Neural cell (in vitro differentiated cells): Measurements from ENCODE around the gene TSHR. TPM values are rescaled to one million over a fixed set of nuclear protein-coding genes. Genes with fewer than 3 reads are reported as not detected.

ENCODE experiments used
- H2AFZ ChIP-seq: fragments of 200-600, 300-800 bp; sonication (generic), shearing (Covaris generic); 2 replicates; pipeline ENCODE4 v1.6.0; 2014; ENCODE audit warnings: low read depth, mild to moderate bottlenecking, antibody characterized with exemption, low read length, moderate library complexity
- H3F3A ChIP-seq: fragments of 200-600 bp; shearing (Covaris generic); 2 replicates; pipeline ENCODE4 v1.6.1; 2016; ENCODE audit warnings: mild to moderate bottlenecking, moderate library complexity, mixed read lengths, antibody characterized with exemption, low read length; ENCODE audit not compliant: insufficient read depth, poor library complexity, severe bottlenecking
- H3K27ac ChIP-seq: fragments of 200-600, 300-800 bp; sonication (generic), shearing (Covaris generic); 2 replicates; pipeline ENCODE4 v1.5.1; 2014; ENCODE audit warnings: mild to moderate bottlenecking, low read length, moderate library complexity
- H3K27me3 ChIP-seq: fragments of 300-800, 200-600 bp; sonication (generic), shearing (Covaris generic); 2 replicates; pipeline ENCODE4 v1.6.0; 2014; ENCODE audit warnings: mild to moderate bottlenecking, low read depth, low read length, moderate library complexity; ENCODE audit not compliant: insufficient read depth
- H3K36me3 ChIP-seq: fragments of 300-800, 200-600 bp; sonication (generic), shearing (Covaris generic); 2 replicates; pipeline ENCODE4 v1.5.1; 2014; ENCODE audit warnings: mild to moderate bottlenecking, antibody characterized with exemption, low read length, moderate library complexity; ENCODE audit not compliant: insufficient read depth
- H3K4me2 ChIP-seq: fragments of 300-800, 200-600 bp; sonication (generic), shearing (Covaris generic); 2 replicates; pipeline ENCODE4 v1.6.0; 2014; ENCODE audit warnings: mild to moderate bottlenecking, low read length
- H3K4me3 ChIP-seq: fragments of 300-800, 200-600 bp; sonication (generic), shearing (Covaris generic); 2 replicates; pipeline ENCODE4 v1.5.1; 2014; ENCODE audit warnings: mild to moderate bottlenecking, low read length, moderate library complexity
- H3K79me2 ChIP-seq: fragments of 200-600 bp; shearing (Covaris generic); replicated peaks from 2 replicates; pipeline ENCODE4 v1.6.0; 2014; ENCODE audit warnings: mild to moderate bottlenecking, low read length, moderate library complexity; ENCODE audit not compliant: insufficient read depth
- H3K9ac ChIP-seq: fragments of 300-800, 200-600 bp; sonication (generic), shearing (Covaris generic); 2 replicates; pipeline ENCODE4 v1.6.1; 2016; ENCODE audit warnings: mild to moderate bottlenecking, low read length, mixed read lengths
- H3K9me2 ChIP-seq: fragments of 200-600 bp; shearing (Covaris generic); 2 replicates; pipeline ENCODE4 v1.6.1; 2016; ENCODE audit warnings: mild to moderate bottlenecking, low read length, mixed read lengths; ENCODE audit not compliant: insufficient read depth
- H3K9me3 ChIP-seq: fragments of 200-600, 300-800 bp; sonication (generic), shearing (Covaris generic); 2 replicates; pipeline ENCODE4 v1.6.1; 2016; ENCODE audit warnings: mild to moderate bottlenecking, mixed run types, low read length, moderate library complexity, mixed read lengths
- H4K20me1 ChIP-seq: fragments of 200-600 bp; shearing (Covaris generic); 2 replicates; pipeline ENCODE4 v1.6.1; 2016; ENCODE audit warnings: mild to moderate bottlenecking, mixed run types; ENCODE audit not compliant: insufficient read depth
- EP300 ChIP-seq: fragments of 450-650 bp; conservative IDR thresholded peaks from 2 replicates; pipeline ENCODE4 v1.6.1; 2014; ENCODE audit warnings: antibody characterized with exemption, mild to moderate bottlenecking, moderate library complexity; ENCODE audit not compliant: poor library complexity, severe bottlenecking
- EZH2 ChIP-seq: fragments of 200-600, 300-800 bp; shearing (Covaris generic), sonication (generic); IDR thresholded peaks from 2 replicates; pipeline ENCODE4 v1.6.1; 2014; ENCODE audit warnings: antibody characterized with exemption, low read length, borderline replicate concordance, mild to moderate bottlenecking; ENCODE audit not compliant: insufficient read depth, poor library complexity, severe bottlenecking
- MXI1 ChIP-seq: fragments of 450-650 bp; conservative IDR thresholded peaks from 2 replicates; pipeline ENCODE4 v1.6.1; 2014; ENCODE audit warnings: antibody characterized with exemption, mild to moderate bottlenecking; ENCODE audit not compliant: poor library complexity, severe bottlenecking
- POLR2AphosphoS5 ChIP-seq: IDR thresholded peaks from 2 replicates; pipeline ENCODE4 v1.6.1; 2012
- RAD21 ChIP-seq: fragments of 450-650 bp; conservative IDR thresholded peaks from 2 replicates; pipeline ENCODE4 v1.6.1; 2014; ENCODE audit warnings: antibody characterized with exemption, mild to moderate bottlenecking, moderate library complexity
- SMC3 ChIP-seq: fragments of 450-650 bp; conservative IDR thresholded peaks from 2 replicates; pipeline ENCODE4 v1.6.1; 2014; ENCODE audit warnings: antibody characterized with exemption, mild to moderate bottlenecking, moderate library complexity; ENCODE audit not compliant: poor library complexity
- TAF1 ChIP-seq: IDR thresholded peaks from 2 replicates; pipeline ENCODE4 v1.6.1; 2012; ENCODE audit warnings: low read depth
- polyA plus RNA-seq: library from polyadenylated mRNA; depleted of rRNA; stranded (reverse); fragments of >200 nt; gene quantifications from 2 replicates; pipeline ENCODE4 v1.2.3, GENCODE V29; 2014
- TF ChIP-seq, protein P1 (sequence below): fragments of 450-650 bp; IDR thresholded peaks from 2 replicates; pipeline ENCODE4 v1.5.1; 2014; ENCODE audit warnings: antibody characterized with exemption, mild to moderate bottlenecking, moderate library complexity; ENCODE audit not compliant: poor library complexity, severe bottlenecking
- TF ChIP-seq, protein P2 (sequence below): IDR thresholded peaks from 2 replicates; pipeline ENCODE4 v1.6.1; 2012; ENCODE audit warnings: borderline replicate concordance

Gene TSHR
- polyA plus RNA-seq, 1 donor from 2014 or later = not detected

DNA sequence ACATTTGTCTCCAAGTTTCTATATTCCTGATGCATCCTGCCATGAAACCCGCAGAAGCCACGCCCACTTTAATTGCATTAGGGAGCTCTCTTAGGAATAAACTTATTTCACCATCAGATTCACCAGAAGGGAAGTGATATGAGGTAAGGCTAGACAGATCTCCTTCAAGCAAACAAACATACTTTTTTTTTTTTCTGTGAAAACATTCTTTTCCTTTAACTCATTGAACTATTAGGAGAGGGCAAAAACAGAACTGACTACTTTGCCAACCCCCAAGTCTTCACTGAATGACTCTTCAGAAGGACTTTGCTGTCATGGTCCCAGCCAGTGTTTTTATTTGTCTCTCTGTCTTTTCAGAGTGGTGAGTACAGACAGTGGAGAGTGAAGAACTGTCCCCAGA lies 216.9 kb downstream of the TSHR start:
- TF ChIP-seq POLR2AphosphoS5 = no peak
- no peak for TF ChIP-seq EZH2
- TF ChIP-seq, protein P1, sequence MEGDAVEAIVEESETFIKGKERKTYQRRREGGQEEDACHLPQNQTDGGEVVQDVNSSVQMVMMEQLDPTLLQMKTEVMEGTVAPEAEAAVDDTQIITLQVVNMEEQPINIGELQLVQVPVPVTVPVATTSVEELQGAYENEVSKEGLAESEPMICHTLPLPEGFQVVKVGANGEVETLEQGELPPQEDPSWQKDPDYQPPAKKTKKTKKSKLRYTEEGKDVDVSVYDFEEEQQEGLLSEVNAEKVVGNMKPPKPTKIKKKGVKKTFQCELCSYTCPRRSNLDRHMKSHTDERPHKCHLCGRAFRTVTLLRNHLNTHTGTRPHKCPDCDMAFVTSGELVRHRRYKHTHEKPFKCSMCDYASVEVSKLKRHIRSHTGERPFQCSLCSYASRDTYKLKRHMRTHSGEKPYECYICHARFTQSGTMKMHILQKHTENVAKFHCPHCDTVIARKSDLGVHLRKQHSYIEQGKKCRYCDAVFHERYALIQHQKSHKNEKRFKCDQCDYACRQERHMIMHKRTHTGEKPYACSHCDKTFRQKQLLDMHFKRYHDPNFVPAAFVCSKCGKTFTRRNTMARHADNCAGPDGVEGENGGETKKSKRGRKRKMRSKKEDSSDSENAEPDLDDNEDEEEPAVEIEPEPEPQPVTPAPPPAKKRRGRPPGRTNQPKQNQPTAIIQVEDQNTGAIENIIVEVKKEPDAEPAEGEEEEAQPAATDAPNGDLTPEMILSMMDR = no peak
- no peak for TF ChIP-seq RAD21
- TF ChIP-seq, protein P2, sequence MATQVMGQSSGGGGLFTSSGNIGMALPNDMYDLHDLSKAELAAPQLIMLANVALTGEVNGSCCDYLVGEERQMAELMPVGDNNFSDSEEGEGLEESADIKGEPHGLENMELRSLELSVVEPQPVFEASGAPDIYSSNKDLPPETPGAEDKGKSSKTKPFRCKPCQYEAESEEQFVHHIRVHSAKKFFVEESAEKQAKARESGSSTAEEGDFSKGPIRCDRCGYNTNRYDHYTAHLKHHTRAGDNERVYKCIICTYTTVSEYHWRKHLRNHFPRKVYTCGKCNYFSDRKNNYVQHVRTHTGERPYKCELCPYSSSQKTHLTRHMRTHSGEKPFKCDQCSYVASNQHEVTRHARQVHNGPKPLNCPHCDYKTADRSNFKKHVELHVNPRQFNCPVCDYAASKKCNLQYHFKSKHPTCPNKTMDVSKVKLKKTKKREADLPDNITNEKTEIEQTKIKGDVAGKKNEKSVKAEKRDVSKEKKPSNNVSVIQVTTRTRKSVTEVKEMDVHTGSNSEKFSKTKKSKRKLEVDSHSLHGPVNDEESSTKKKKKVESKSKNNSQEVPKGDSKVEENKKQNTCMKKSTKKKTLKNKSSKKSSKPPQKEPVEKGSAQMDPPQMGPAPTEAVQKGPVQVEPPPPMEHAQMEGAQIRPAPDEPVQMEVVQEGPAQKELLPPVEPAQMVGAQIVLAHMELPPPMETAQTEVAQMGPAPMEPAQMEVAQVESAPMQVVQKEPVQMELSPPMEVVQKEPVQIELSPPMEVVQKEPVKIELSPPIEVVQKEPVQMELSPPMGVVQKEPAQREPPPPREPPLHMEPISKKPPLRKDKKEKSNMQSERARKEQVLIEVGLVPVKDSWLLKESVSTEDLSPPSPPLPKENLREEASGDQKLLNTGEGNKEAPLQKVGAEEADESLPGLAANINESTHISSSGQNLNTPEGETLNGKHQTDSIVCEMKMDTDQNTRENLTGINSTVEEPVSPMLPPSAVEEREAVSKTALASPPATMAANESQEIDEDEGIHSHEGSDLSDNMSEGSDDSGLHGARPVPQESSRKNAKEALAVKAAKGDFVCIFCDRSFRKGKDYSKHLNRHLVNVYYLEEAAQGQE = no peak
- no peak for TF ChIP-seq MXI1
- no peak for TF ChIP-seq TAF1
- no peak for TF ChIP-seq SMC3
- no peak for TF ChIP-seq EP300
- Histone ChIP-seq H3K36me3 (no peaks in the 10 kb centered on the region), H3K79me2 (no peaks in the 10 kb centered on the region), H3K9ac (no peak overlapping the region), H3K4me3 (no peak overlapping the region), H3K27ac (no peak overlapping the region), H2AFZ (no peak overlapping the region), H4K20me1 (no peaks in the 10 kb centered on the region), H3F3A (no peaks in the 10 kb centered on the region), H3K4me2 (no peak overlapping the region), H3K9me3 (no peaks in the 10 kb centered on the region), H3K9me2 (no peaks in the 10 kb centered on the region), H3K27me3 (no peaks in the 10 kb centered on the region)

DNA sequence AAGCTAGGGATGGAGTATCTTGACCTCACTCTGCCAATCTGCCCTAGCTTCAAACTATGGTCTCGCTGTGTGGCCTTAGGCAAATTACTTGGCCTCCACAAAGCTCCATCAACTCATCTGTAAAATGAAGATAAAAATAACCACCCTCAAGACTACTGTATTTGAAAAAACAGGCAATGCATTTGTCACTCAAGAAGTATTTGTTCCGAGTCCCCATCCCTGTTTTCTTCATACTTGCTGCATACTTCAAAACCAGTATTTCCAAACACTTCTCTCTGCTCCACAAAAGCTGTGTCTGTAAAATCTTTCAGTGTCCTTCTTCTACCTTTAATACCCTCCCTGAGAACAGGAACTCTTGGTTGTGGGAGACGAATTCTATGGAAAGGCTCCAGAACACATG lies 217.5 kb downstream of the TSHR start:
- H4K20me1 ChIP-seq = no peaks in the 10 kb centered on the region
- H2AFZ ChIP-seq = no peak overlapping the region
- no peaks in the 10 kb centered on the region for H3K9me2 ChIP-seq
- H3K9ac ChIP-seq = no peak overlapping the region
- H3K27ac ChIP-seq = no peak overlapping the region
- TF ChIP-seq TAF1 (no peak), POLR2AphosphoS5 (no peak), MXI1 (no peak), SMC3 (no peak), EP300 (no peak), EZH2 (no peak)
- TF ChIP-seq, protein P2 = no peak
- TF ChIP-seq, protein P1 = no peak
- H3K79me2 ChIP-seq = no peaks in the 10 kb centered on the region
- no peaks in the 10 kb centered on the region for H3K36me3 ChIP-seq
- H3K4me3 ChIP-seq = no peak overlapping the region
- no peak overlapping the region for H3K4me2 ChIP-seq
- no peaks in the 10 kb centered on the region for H3K9me3 ChIP-seq
- no peaks in the 10 kb centered on the region for H3K27me3 ChIP-seq
- no peaks in the 10 kb centered on the region for H3F3A ChIP-seq
